NOMO-1 treated with dmso at 0.1 percent for 144 hours (cell line): Measurements from ENCODE around the gene PHLDB3.

Experiments
- DNase-seq: peaks from one replicate; lab custom pipeline; 2025; ENCODE audit not compliant: unreplicated experiment; lab: John Stamatoyannopoulos, UW

PHLDB3 gene

DNA sequence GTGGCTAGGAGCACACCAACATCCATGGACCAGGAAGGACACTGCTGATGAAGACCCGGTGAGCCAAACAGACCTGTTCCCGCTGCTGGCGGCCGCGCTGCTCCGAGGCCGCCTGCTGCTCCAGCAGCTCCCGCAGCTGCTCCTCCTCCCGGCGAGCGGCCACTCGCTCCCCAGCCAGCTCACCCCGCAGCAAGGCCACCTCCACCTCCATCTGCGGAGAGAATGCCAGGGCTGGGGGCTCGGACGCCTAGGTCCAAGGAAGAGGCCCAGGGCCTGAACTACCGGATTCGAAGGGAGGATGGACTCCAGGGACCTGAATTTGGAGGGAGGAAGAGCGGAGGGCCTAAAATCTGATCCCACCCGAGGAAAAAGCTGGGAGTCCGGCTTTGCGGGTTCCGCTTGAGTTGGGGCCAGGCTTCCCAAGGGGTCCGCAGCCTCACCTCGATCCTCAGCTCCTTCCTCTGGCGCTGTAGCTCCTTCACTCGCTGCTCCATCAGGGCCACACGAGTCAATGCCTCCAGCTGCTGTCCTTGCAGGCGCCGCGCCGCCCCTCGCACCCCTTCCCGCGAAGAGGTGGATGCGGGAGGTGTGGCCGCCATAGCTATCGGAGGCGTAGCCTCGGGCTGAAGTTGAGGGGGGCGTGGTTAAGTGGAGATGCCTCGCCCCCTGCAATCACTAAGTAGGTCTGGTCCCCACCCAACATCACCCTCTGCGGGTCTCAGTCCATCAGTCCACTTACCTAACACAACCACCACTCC is 2.7 kb downstream of the PHLDB3 start:
- DNase-seq, result no peak

DNA sequence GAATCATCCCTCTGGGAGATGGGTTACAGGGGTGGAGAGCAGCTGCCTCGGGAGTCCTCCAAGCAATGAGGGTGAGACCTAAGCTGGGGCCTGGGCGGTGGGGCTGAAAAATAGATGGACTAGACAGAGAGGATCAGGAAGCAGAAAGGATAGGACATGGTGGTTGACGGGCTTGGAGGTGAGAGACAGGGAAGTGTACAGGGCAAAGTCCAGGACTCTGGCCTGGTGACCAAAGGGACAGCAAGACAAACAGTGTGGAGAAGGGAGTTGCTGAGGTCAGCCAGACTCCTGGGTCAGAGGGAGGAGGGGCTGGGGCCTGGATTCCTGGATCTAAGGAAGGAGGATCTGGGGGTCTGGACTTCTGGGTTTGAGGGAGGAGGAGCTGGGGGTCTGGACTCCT is 5.5 kb downstream of the PHLDB3 start:
- no peak for DNase-seq

DNA sequence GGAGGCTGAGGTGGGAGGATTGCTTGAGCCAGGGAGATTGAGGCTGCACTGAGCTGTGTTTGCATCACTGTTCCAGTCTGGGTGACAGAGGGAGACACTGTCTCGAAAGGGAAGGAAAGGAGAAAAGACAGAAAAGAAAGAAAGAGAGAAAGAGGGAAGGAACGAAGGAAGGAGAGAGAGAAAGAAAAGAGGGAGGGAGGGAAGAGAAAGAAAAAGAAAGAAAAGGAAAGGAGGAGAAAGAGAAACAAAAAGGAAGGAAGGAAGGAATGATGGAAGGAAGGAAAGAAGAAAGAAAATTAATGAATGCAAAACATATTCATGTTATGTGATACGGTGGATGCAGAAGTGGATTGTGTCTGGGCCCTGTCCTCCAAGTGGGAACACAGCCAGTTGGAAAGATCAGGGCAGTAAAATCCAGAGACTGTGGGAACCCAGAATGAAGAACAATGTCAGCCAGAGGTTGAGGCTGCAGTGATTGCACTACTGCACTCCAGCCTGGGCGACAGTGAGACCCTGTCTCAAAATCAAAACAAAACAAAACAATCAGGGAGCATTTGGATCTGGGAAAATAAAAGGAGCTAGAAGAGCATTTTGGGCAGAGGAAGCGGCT is 6.2 kb downstream of the PHLDB3 start:
- no peak for DNase-seq

DNA sequence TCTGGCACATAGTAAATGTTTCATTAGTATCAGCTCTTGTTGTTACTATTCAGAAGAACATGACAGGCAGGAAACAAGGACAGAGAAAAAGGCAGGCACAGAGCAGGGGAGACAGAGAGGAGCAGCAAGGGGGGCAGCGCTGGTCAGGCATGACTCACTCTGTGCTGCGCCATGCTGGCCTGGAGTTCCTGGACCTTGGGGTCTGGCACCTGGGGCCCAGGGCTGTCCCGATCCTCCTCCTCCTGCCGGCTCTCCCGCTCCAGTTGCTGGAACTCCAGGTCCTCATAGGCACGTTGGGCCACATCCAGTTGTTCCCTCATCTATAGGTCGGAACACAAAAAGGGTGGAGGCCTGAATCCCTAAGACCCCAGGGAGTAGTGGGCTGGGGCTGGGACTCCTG is 7.6 kb downstream of the PHLDB3 start:
- DNase-seq, result no peak

DNA sequence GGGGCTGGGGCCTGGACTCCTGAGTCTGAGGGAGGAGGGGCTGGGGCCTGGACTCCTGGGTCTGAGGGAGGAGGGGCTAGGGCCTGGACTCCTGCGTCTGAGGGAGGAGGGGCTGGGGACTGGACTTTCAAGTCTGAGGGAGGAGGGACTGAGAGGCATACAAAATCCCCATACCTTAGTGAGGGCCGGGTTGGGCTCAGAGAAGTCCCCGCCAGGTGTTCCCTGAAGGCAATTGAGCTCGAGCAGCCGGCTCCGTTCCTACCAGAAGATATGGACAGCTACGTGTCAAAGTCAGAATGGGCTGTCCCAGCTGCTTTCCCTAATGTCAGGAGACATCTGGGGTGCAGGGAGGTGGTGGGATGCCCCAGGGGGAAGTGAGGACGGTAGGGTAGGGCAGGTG is 9.5 kb downstream of the PHLDB3 start:
- DNase-seq, result no peak

DNA sequence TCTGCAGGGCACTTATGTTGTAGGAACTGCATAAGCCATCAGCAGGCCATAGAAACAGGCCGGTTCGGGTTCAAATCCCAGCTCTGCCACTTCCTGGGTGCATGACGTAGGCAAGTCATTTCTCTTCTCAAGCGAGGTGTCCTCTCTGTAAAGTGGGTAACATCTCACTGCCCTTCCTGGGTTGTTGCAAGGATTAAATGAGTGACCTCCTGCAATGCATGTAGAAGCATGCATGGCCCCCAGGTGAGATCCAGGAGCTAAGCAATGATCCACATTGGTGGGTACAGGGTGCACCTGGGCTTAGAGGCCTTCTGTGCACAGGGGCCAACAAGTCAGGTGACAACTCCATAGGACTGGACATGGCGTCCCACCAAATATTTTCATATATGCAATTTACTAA is 13.8 kb downstream of the PHLDB3 start:
- DNase-seq, result no peak

DNA sequence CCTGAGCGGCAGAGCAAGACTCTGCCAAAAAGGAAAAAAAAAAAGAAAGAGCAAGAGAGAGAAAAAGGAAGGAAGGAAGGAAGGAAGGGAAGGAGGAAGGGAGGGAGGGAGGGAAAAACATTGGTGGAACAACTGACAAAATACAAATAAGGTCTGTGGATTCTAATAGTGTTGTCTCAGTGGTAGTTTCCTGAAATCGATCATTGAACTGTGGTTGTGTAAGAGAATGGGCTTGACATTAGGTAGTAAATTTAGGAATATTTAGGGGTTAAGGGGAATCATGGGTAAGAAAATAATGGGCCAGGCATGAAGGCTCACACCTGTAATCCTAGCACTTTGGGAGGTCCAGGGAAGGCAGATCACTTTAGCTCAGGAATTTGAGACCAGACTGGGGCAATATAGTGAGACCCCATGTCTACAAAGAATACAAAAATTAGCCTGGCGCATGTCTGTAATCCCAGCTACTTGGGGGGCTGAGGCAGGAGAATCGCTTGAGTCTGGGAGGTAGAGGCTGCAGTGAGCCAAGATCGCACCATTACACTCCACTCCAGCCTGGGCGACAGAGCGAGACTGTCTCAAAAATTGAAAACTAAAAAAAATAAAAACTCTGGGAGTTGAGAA is 14.5 kb downstream of the PHLDB3 start:
- DNase-seq, result no peak

DNA sequence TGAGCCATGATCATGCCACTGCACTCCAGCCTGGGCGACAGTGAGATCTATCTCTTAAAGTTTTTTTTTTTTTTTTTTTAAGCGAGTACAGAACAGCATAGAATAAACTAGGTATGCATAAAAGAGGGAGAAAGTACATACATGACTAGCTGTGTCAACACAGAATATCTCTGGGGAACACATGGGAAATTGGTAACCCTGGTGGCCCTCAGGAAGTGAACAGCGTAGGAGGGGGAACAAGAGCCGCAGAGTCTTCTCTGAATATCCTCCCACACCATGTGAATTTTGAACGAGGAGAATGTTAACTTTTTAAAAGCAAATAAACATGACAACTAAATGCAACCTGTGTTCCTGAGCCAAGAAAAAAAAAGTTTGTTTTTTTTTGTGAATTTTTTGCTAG is 15.2 kb downstream of the PHLDB3 start:
- DNase-seq, result no peak

DNA sequence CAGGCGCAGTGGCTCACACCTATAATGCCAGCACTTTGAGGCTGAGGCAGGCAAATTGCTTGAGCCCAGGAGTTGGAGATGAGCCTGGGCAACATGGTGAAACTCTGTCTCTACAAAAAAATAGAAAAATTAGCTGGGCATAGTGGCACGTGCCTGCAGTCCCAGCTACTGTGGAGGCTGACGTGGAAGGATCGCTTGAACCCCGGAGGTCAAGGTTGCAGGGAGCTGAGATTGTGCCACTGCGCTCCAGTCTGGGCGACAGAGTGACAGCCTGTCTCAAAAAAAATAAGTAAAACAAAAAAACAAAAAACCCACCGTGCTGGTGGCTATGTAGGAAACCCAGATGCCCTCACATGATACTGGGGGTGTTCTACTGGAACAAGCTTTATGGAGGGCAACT is 16.4 kb downstream of the PHLDB3 start:
- no peak for DNase-seq

DNA sequence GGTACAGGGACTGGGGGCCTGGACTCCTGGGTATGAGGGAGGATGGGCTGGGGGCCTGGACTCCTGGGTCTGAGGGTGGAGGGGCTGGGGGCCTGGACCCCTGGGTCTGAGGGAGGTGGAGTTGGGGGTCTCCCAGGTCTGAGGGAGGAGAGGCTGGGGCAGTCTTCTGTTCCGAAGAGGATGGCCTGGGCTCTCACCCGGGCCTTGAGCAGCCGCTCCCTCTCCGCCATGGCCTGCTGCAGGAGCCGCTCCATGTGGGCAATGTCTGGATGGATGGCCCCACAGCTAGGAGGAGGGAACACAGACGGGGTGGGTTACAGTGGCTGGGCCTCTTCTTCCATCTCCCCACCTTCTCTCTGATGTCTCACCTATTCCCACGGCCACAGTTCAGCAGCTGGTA is 18.1 kb downstream of the PHLDB3 start:
- DNase-seq, result no peak

DNA sequence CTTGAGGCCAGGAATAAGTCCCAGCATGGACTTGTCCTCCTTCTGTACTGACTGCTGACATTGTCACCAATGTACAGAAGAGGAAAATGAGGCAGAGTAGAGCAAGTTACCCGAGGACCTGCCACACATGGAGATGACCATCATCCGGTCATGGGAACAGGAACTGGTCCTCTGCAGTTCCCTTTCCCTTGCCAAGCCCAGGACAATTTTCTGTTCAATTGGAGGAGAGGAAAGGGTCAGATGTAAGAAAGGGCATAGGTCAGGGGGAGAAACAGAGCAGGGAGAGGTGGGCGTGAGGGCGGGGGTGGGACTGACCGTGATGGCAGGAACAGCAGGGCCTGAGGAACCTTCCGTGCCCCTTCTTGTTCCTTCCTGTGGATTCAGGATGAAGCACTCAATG is 18.6 kb downstream of the PHLDB3 start:
- DNase-seq, result no peak

DNA sequence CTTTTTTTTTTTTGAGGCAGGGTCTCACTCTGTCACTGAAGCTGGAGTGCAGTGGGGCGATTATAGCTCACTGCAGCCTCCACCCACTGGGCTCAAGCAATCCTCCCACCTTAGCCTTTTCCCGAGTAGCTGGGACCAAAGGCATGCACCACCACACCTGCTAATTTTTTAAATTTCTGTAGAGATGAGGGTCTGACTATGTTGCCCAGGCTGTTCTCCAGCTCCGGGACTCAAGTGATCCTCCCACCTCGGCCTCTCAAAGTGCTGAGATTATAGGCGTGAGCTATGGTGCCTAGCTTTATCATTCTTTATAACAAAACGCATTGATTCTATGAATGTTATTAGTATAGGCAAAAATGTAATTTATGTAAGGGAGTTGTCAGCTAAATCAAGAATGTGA is 21.3 kb downstream of the PHLDB3 start:
- DNase-seq, result no peak

DNA sequence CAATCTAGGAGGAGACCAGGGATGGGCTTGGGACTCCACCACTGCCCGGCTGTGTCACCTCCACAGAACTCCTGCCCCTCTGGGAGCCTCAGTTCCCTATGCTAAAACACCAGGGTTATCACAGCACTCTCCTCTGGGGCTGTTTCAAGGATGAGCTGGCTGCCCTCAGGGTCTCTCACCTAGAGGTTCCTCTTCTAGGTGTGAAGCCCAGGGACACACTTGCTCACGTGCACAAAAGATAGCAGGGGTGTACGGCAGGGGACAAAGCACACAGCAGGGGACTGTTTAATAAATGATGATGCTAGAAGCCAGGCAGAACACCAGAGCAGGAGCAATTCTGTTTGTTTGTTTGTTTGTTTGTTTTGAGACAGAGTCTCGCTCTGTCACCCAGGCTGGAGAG is 22.4 kb downstream of the PHLDB3 start:
- no peak for DNase-seq

DNA sequence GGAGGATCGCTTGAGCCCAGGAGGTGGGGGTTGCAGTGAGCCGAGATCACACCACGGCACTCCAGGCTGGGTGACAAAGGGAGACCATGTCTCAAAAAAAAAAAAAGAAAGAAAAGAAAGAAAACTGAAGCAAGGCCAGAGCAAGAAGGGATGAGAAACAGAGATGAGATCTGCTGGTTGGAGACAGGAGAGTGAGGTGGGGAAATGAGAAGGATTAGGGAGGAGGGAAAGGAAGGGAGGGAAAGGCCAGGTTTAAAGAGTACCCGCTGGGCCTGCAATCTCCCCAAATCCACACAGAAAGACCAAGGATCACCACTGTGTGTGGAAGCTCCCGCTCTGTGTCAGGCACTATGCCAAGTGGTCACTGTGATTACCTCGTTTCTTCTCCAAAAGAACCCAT is 22.8 kb downstream of the PHLDB3 start:
- DNase-seq, result no peak

DNA sequence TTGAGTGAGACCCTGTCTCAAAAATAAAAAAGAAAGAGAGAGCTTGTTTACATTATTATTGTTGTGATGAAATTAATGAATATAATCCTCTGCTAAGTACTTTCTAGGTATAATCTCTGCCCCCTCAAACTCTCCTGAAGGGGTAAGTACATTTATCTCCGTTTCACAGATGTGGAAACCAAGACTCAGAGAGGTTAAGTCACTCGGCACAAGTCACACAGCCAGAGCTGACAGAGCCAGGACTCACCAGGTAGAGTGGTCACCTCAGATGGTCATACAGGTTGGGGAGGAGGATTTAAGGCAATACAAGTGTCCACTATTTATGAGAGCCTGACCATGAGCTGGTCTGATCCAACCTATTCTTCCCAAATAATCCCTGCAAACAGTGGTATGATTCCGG is 24.0 kb downstream of the PHLDB3 start:
- no peak for DNase-seq

DNA sequence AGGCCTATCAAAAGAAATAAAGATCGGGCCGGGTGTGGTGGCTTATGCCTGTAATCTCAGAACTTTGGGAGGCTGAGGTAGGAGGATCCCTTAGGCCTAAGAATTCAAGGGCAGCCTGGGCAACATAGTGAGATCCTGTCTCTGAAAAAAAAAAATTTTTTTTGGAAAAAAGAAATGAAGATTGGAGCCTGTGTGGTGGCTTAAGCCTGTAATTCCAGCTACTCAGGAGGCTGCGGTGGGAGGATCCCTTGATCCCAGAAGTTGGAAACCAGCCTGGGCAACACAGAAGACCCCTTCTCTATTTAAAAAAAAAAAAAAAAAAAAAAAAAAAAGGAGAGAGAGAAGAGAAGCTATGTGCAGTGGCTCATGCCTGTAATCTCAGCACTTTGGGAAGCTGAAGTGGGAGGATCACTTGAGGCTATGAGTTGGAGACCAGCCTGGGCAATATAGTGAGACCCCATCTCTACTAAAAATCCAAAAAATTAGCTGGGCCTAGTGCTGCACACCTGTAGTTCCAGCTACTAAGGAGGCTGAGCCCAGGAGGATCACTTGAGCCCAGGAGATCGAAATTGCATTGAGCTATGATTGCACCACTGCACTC is 24.5 kb downstream of the PHLDB3 start:
- no peak for DNase-seq

DNA sequence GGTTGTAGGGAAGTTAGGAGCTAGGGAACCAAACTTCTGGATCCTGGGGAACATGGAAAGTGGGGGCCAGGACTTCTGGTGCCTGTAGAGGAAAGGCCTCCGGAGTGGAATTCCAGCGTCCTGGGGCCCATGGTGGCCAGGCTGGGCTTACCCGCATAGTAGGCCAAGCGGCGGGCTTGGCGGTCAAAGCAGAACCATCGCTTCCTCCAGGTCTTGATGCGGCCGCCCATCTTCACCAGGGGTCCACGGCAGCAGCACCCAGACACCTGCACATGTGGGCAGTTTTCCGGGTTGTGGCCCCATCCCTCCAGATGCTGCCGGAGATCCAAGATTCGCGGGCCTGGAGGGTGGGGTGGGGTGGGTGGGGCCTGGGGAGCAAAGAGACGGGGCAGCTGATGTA is 25.3 kb downstream of the PHLDB3 start:
- no peak for DNase-seq

DNA sequence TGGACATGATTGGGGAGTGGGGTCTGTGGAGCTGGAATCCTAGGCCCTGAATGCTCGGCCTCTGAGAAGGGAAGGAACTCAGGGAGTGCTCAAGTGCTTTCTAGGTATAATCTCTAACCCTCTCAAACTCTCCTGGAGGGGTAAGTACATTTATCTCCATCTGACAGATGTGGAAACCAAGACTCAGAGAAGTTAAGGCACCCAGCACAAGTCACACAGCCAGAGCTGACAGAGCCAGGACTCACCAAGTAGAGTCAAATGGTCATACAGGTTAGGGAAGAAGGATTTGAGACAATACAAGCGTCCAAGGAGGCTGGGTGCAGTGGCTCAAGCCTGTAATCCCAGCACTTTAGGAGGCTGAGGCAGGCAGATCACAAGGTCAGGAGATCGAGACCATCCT is 26.2 kb downstream of the PHLDB3 start:
- DNase-seq, result no peak

DNA sequence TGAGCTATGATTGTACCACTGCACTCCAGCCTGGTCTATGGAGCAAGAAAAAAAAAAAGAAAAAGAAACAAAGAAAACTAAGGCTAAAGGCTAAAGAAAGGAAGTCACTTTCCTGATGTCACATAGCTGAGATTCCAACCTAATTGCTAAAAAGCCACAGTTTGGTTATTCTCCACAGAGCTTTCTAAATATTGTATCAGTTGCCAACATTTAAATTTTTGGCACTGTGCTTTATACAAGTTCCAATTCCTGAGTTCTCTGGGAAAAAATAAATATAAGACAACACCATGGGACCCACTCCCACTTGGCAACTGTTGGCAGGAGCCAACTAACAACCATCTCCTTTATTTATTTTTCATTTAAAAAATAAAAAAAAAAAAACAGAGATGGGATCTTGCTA is 27.9 kb downstream of the PHLDB3 start:
- no peak for DNase-seq

DNA sequence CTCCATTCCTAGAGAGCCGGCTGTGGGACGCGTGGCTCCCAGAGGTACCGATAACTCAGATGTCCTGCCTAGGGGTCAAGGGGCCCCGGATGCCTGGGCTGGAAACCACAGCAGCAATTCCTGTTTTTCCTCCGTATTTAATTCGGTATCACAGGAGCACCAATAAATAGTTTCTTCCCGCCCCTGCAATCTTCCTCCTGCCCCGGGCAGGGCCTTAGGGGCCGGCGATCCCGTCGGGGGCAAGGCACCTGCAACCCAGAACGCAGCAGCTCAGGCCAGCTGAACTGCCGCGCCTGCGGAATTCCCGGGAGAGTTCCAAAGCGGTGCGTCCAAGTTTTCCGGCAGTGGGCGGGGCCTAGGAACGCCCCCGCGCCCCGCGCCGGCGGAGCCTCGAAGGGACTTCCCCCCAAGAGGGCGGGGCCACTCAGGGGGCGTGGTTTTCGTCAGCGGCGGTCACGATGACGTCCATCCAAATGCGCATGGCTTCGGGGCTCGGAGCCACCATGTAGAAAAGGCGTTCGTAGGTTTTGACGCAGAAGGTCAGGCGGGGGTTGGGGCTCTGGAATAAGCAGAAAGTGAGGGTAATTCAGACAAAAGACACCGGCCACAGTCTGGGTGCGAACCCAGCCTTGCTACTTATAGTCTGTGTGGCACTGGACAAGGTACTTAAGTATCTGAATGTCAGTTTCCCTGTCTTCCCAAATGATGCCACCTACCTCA is 29.4 kb downstream of the PHLDB3 start:
- peak; percentile 46 for DNase-seq

DNA sequence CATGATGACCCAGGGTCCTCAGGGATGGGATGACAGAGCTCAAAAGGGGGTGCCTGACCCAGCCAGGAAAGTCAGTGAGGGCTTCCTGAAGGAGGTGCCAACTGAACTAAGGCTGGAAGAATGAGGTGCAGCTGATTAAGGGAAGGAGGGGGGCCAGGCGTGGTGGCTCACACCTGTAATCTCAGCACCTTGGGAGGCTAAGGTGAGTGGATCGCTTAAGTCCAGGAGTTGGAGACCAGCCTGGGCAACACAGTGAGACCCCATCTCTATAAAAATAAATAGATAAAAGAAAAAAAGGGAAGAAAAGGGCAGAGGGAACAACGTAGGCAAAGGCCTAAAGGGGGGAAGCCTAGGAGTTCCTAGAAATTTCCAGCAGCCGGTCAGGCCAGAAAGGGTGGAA is 30.1 kb downstream of the PHLDB3 start:
- DNase-seq, result no peak

DNA sequence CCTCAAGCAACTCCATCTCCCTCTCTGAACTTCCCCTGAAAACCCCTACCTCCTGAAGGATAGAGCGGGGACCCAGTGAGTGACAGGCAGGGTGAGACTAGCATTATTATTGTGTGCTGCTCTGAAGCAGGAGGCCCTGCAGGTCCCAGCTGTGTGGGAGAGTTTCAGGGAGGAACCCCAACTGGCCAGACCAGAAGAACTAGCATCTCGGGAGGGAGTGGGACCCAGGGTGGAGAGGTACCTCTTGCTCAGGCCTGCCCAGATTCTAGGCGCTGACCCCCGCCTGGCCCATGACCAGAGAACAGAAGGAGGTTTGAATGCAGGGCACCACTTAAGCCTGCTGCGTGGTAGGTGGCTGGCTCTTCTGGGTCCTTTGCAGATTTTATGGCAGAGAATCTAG is 33.5 kb downstream of the PHLDB3 start:
- DNase-seq, result no peak
